Mucosa of stomach (tissue), 1 donor: ENCODE measurements around the gene YIF1A.

ENCODE experiments used
- H3K27me3 ChIP-seq: one replicate; pipeline ENCODE4 v1.7.0; 2013; ENCODE audit warnings: mild to moderate bottlenecking, low read length; ENCODE audit not compliant: control insufficient read depth, insufficient read depth
- H3K36me3 ChIP-seq: one replicate; pipeline ENCODE4 v1.7.0; 2013; ENCODE audit warnings: low read length; ENCODE audit not compliant: control insufficient read depth, insufficient read depth
- H3K4me1 ChIP-seq: one replicate; pipeline ENCODE4 v1.7.0; 2013; ENCODE audit warnings: mild to moderate bottlenecking, low read length; ENCODE audit not compliant: control insufficient read depth, insufficient read depth
- H3K4me3 ChIP-seq: one replicate; pipeline ENCODE4 v1.7.0; 2013; ENCODE audit warnings: low read length
- H3K9ac ChIP-seq: one replicate; pipeline ENCODE4 v1.7.0; 2013; ENCODE audit warnings: mild to moderate bottlenecking, low read length, moderate library complexity
- H3K9me3 ChIP-seq: one replicate; pipeline ENCODE4 v1.7.0; 2013; ENCODE audit warnings: mild to moderate bottlenecking, low read length, moderate library complexity; ENCODE audit not compliant: control insufficient read depth
- donor health status: Pancreatic carcinoma.

The YIF1A gene

DNA sequence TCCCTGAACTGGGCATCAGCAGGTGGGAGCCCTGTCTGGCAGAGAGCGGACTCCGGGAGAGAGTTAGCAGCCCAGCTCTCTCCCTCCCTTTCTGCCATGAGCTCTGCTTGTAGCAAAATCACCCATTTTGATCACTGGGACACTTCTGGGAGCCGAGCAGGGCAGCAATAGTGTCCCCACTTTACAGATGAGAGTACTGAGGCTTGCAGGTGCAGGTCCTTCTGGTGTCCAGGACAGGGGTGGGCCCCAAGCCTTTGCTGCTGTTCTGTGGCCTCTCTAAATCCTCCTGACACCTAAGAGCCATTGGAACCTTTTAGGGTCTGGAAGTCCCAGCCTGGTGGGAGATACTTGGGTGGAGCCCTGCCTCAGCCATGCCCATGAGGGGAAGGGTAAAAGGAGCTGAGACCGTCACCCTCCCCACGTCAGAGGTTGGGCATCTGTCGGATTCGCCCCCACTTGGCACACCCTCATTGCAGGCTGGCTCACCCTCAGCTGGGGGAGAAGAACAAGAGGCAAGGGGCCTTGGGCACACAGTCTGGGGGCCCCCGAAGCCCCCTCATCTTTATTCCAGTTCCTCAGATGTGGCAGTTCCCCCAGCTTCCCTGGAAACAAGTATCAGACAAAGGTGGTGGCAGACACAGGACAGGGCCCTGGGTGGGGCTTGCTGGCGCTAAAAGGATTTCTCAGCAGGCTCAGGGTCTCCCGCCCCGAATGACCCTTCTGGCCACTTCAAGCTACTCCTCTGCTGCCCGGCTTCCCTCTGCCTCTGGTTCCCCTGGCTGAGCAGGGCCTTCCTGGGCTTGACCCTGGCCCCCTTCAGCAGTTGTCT lies 42.8 kb upstream of the YIF1A start:
- Histone ChIP-seq H3K27me3 (no peaks in the 10 kb centered on the region), H3K9ac (no peak overlapping the region), H3K36me3 (no peaks in the 10 kb centered on the region), H3K9me3 (no peaks in the 10 kb centered on the region), H3K4me1 (peaks cover 32% of the 10 kb centered on the region), H3K4me3 (no peak overlapping the region)

DNA sequence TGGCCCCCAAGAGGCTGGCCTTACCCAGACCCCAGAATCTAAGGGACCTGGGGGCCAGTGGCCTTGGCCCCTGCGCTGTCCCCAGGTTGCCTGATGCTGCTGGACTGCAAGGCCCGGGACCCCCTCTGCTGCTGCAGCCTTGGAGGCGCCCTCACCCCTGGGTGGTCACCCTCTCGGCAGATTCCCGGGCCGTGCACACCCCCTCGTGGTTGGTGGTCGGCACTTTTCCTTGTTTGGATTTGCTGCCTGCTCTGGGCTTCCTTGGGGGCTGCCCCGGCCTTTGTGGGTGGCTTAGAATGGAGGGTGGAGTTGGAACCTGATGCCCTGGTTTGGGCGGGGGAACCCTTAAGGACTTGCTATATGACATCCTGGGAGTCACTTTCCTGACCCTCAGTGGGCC lies 42.0 kb upstream of the YIF1A start:
- Histone ChIP-seq H3K9me3 (no peaks in the 10 kb centered on the region), H3K27me3 (no peaks in the 10 kb centered on the region), H3K9ac (no peak overlapping the region), H3K36me3 (no peaks in the 10 kb centered on the region), H3K4me1 (peaks cover 25% of the 10 kb centered on the region), H3K4me3 (no peak overlapping the region)

DNA sequence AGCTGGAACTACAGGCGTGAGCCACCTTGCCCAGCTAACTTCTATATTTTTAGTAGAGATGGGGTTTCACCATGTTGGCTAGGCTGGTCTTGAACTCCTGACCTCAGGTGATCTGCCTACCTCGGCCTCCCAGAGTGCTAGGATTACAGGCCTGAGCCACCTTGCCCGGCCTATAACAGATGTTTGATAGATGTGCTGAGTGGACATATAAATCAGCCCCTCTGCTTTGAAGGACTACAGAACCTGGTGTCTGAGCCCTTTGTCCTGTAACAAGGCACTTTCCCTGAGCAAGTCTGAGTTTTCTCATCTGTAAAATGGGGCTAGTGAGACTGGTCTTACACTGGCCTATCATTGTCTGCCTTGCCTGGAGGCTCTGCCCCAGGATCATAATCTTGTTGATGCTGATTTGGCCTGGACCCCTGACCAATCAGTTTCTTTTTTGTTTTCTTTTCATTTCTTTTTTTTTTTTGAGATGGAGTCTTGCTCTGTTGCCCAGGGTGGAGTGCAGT lies 40.3 kb upstream of the YIF1A start:
- no peaks in the 10 kb centered on the region for H3K9me3 ChIP-seq

DNA sequence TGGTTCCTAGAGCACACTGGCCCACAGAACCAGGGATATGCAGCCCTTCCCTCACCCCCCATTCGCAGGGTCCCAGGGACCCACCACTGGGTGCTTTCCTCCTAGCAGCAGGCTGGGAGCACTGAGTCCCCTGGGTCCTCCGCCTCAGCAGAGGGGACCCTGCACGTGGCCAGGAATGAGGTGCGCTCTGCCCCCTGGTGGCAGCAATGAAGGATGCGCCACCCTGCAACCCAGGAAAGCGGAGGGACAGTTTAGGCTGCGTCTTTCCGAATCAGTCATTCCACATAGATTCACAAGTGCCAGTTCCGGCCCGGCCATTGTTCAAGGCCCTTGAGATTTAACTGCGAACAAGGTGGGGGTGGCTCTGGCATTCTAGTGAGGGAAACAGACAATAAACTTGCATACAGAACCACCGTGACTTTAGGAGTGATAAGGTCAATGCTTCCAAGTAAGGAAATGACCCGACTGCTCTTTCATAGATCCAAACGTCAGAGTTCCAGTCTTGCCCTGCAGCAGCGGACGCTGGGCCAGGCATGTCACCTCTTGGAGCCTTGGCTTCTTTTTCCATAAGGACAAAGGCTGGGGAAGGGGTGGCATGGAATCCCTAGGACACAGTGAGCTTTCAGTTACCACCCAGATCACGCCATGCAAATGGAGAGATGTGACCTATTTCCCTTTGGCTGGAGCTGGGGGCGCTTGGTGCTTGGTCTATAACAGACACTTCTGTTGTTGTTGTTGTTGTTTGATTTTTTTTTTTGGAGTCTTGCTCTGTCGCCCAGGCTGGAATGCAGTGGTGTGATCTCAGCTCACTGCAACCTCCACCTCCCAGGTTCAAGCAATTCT lies 39.6 kb upstream of the YIF1A start:
- peak overlapping the region; percentile 37 for H3K9ac ChIP-seq
- no peaks in the 10 kb centered on the region for H3K36me3 ChIP-seq
- no peak overlapping the region for H3K4me3 ChIP-seq
- H3K4me1 ChIP-seq: peaks cover 15% of the 10 kb centered on the region
- H3K27me3 ChIP-seq: no peaks in the 10 kb centered on the region
- no peaks in the 10 kb centered on the region for H3K9me3 ChIP-seq

More for the DNA sequence above, 40.3 kb upstream of the YIF1A start:
- Histone ChIP-seq H3K4me3 (no peak overlapping the region), H3K4me1 (peaks cover 15% of the 10 kb centered on the region), H3K9ac (no peak overlapping the region), H3K27me3 (no peaks in the 10 kb centered on the region), H3K36me3 (no peaks in the 10 kb centered on the region)

DNA sequence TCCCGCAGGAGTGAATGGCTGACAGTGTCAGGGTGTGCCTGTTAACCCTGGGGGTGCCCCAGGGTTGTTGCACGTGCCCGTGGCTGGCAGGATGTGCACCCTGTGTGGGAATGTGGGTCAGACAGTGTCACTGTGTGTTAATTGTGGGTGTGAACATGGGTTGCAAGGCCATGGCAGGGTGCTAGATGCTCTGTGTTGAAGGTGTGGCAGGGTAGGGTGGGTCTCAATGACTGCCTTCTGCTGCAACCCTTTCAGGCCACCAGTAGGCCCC lies 39.0 kb upstream of the YIF1A start:
- Histone ChIP-seq H3K9ac (no peak overlapping the region), H3K36me3 (no peaks in the 10 kb centered on the region), H3K4me3 (no peak overlapping the region)

DNA sequence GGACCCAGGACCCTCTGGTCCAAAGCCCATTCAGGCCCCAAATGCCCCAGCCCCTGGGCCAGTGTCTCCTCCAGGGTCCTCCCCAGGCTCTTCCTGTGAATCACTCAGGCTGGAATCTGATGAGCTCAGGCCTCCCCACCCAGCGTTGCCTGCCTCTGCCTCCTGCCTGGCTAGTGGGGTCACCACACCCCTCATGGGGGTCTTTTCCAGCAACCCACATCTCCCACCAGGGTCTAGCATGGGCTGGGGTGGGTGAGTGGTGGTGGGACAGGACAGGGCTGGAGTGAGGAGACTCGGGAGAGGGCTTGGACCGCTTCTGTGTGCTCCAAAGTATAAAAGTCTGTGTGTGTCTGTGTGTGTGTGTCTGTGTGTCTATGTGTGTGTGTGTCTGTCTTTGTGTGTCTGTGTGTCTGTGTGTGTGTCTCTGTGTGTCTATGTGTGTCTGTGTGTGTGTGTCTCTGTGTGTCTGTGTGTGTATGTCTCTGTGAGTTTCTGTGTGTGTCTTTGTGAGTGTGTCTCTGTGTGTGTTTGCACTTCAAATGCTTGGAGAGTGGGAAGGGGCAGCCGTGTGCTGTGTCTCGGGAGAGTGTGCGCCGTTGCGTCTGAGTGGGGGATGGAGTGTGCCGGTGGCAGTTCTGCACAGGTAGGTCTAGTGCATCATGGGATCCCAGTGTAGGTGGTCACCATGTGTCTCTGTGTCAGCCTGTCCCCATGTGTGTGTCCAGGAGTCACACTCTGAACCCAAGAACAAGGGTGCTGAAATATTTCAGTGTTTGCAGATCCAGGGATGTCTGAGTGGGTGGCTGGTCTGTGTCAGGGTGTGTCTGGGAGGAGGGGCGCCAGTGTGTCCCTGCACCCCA lies 38.5 kb upstream of the YIF1A start:
- Histone ChIP-seq H3K4me1 (peaks cover 15% of the 10 kb centered on the region), H3K36me3 (no peaks in the 10 kb centered on the region), H3K4me3 (no peak overlapping the region), H3K9me3 (no peaks in the 10 kb centered on the region), H3K27me3 (no peaks in the 10 kb centered on the region), H3K9ac (no peak overlapping the region)

More for the DNA sequence above, 39.0 kb upstream of the YIF1A start:
- Histone ChIP-seq H3K4me1 (peaks cover 15% of the 10 kb centered on the region), H3K9me3 (no peaks in the 10 kb centered on the region), H3K27me3 (no peaks in the 10 kb centered on the region)

DNA sequence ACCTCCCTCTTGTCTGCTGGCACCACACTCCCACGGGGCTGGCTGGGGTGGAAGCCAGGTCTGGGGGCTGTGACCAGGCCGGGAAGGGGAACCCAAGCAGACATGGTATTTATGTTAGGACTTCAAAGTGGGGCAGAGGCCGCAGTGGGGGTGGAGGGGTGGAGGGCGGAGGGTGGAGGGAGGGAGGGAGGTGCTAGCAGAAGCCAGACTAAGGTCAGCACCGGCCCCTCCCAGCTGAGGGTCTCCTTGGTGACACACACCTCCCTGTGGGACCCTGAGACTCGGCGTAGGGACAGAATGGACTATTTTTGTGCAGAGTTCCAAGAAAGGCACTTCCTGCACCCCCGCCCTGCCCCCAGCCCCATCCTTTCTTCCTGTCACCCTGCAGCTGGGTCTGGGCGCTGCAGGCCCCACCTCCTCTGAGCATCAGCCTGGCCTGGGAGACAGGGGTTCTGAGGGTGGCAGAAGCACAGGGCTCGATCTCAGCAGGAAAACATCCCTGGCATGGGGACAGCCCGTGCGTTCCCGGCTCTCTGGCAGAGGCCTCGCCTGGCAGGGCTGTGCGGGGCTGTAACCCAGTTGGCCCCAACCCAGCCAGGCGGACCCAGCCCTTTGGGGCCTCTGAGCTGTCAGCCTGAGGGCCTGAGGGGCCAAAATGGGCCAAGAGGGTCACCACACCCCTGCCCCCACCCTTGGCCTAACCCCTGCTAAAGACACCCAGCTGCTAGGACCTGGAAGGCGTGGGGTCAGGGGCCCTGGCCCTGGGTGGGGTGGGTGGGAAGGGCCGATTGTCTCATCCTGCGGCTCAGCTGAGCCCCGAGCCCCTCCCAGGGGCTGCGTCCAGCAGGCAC lies 37.5 kb upstream of the YIF1A start:
- H3K4me3 ChIP-seq: no peak overlapping the region
- no peaks in the 10 kb centered on the region for H3K36me3 ChIP-seq
- H3K27me3 ChIP-seq: no peaks in the 10 kb centered on the region
- peaks cover 15% of the 10 kb centered on the region for H3K4me1 ChIP-seq
- H3K9me3 ChIP-seq: no peaks in the 10 kb centered on the region
- H3K9ac ChIP-seq: no peak overlapping the region

DNA sequence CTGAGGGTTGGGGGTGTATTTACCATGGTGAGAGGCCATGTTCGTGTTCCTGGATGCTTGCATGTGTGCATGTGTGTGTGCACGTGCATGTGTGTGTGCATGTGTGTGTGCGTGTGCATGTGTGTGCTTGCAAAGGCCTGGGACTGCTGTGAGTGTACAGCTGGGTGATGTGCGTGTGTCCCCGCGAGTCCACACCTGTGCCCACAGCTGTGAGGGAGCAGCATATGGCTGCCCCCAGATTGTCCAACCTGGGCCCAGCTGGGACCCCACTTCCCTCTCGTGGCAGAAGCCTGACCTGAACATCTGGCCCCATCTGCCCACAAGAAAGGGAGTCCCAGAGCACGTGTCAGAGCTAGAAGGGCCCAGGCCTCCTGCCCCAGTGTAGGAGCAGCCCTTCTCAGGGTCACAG lies 36.3 kb upstream of the YIF1A start:
- no peaks in the 10 kb centered on the region for H3K27me3 ChIP-seq
- no peaks in the 10 kb centered on the region for H3K36me3 ChIP-seq
- no peak overlapping the region for H3K9ac ChIP-seq
- peaks cover 15% of the 10 kb centered on the region for H3K4me1 ChIP-seq
- H3K4me3 ChIP-seq: no peak overlapping the region
- no peaks in the 10 kb centered on the region for H3K9me3 ChIP-seq

DNA sequence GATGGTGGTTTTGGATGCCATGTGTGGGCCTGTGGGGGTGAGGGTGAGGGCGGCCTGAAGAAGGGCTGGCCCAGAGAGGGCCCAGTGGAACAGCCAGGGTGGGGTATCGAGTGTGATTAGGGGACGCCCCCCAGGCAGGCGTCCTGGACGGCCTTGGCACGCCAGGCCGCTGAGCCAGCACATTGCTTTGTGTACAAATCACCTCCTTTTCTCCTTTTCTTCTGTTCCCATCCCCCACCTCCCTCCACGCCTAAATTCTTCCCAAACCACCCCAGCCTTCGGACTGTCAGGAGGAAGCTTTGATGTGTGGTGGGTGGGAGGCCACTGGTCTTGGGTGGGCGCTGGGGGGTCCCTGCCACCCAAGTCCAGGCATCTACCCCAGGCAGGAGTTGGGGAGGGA lies 35.7 kb upstream of the YIF1A start:
- Histone ChIP-seq H3K36me3 (no peaks in the 10 kb centered on the region), H3K9ac (no peak overlapping the region), H3K4me1 (peaks cover 15% of the 10 kb centered on the region), H3K9me3 (no peaks in the 10 kb centered on the region), H3K4me3 (no peak overlapping the region), H3K27me3 (no peaks in the 10 kb centered on the region)

DNA sequence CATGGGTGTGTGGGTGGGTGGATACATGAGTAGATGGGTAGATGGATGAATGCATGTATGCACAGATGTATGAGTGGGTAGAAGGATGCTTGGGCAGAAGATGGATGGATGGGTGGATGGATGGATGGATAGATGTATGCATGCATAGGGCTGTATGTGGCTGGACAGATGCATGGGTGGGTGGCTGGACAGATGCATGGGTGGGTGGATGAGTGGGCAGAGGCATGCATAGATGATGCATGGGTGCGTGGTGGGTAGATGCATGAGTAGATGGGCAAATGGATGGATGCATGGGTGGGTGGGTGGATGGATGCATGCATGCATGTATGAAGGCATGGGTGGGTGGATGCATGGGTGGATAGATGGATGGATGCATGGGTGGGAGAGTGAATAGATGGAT lies 34.7 kb upstream of the YIF1A start:
- Histone ChIP-seq H3K27me3 (peaks cover 2% of the 10 kb centered on the region), H3K4me1 (peaks cover 13% of the 10 kb centered on the region), H3K36me3 (no peaks in the 10 kb centered on the region), H3K9ac (no peak overlapping the region), H3K9me3 (no peaks in the 10 kb centered on the region), H3K4me3 (no peak overlapping the region)

DNA sequence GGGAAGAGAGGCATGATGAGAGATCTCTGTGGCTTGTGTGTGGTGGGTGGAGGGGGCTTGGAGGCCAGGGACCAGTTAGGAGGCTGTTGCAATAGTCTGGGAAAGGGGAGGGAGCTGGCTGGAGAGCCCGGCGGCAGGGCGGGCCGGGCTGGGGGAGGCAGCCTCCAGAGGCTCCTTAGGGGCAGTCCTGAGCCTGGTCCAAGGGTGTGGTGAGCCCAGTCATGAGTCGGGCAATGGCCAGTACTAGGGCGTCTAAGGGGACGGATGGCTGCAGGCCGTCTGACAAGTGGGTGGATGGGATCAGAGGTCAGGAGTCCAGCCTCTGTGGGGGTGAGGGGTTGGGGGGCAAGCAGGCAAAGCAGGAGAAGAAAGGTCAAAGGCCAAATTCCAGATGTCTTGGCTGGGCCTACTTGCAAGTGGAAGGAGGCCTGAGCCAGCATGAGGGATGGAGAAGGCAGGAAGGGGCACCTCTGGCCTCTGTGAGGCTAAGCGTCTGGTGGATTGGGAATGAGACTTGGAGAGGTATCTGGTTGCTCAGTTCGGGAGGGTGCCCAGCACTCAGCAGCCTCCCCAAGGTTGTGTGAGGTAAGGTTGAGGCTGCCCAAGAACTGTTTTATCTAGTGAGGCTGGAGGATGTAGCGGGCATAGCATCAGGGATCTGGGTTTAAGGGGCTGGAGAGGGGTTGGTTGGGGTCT lies 33.9 kb upstream of the YIF1A start:
- Histone ChIP-seq H3K4me3 (no peak overlapping the region), H3K27me3 (peaks cover 3% of the 10 kb centered on the region), H3K9me3 (no peaks in the 10 kb centered on the region), H3K9ac (no peak overlapping the region), H3K36me3 (no peaks in the 10 kb centered on the region), H3K4me1 (peaks cover 5% of the 10 kb centered on the region)
